Measurements from ENCODE around the gene CALHM2.

DNA sequence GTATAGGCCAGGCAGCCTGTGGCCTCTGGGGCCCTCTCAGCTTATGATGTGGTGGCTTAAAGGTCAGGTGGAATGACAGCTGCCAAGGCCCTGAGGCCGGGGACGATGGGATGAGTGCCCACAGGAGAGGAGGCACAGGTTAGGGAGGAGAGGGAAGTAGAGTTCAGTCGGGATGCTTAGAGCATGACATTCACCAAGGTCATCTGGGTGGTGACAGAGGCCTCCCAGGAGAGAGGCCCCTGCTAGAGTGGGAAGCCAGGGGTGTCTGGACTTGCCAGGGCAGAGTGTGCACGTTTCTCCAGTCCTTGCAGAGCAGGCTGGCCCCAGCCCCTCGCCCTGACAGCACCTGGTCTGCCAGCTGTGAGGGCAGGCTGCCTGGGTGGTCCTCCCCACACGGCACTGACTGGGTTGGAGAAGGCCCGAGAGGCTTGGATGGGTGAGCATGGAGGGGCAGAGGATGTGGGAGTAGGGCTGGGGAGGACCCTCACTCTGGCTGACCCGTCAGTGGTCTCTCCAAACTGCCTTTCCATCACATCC is 5.1 kb upstream of the CALHM2 start:
- TF ChIP-seq EZH2 (IDR thresholded peaks at IDR 0.05; ENCODE audit: low read length, missing control alignments) = no peak
- TF ChIP-seq, protein P1, sequence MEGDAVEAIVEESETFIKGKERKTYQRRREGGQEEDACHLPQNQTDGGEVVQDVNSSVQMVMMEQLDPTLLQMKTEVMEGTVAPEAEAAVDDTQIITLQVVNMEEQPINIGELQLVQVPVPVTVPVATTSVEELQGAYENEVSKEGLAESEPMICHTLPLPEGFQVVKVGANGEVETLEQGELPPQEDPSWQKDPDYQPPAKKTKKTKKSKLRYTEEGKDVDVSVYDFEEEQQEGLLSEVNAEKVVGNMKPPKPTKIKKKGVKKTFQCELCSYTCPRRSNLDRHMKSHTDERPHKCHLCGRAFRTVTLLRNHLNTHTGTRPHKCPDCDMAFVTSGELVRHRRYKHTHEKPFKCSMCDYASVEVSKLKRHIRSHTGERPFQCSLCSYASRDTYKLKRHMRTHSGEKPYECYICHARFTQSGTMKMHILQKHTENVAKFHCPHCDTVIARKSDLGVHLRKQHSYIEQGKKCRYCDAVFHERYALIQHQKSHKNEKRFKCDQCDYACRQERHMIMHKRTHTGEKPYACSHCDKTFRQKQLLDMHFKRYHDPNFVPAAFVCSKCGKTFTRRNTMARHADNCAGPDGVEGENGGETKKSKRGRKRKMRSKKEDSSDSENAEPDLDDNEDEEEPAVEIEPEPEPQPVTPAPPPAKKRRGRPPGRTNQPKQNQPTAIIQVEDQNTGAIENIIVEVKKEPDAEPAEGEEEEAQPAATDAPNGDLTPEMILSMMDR (conservative IDR thresholded peaks at IDR 0.05 in 1 of 2, IDR thresholded peaks at IDR 0.05 in 1 of 2; ENCODE audit: low read depth in 1 of 2, low read length in 2 of 2) = no peak

All from fibroblast of lung (primary cell).